MCF 10A (cell line): Measurements from ENCODE around the gene OR51L1. TPM values are rescaled to one million over a fixed set of nuclear protein-coding genes. Genes with fewer than 3 reads are reported as not detected.

Experiments used
- BruUV-seq: library from RNA; stranded (reverse); fragments of 400-500 nt; replicated peaks from 2 replicates; lab custom pipeline; 2021; lab: Mats Ljungman, UMichigan
- CTCF ChIA-PET: fragments of 300-600 bp; sonication (Branson Sonifier 250); formaldehyde crosslinking; extraction: SDS; loops from one replicate; lab custom pipeline; 2021; ENCODE audit warnings: antibody characterized with exemption, inconsistent platforms; lab: Yijun Ruan, JAX
- POLR2A ChIA-PET: fragments of 300-600, 350-650 bp; sonication (Branson Sonifier 250); formaldehyde crosslinking; extraction: SDS; loops from one replicate; lab custom pipeline; 2020; ENCODE audit warnings: antibody characterized with exemption, inconsistent platforms; lab: Yijun Ruan, JAX
- DNase-seq: peaks from one replicate; pipeline ENCODE4 v3.0.0-alpha.2; 2018; ENCODE audit not compliant: unreplicated experiment
- H3K27ac Mint-ChIP-seq: one replicate; pipeline ENCODE4 v1.8.0; 2022; ENCODE audit warnings: mild to moderate bottlenecking, low read depth, mixed read lengths; ENCODE audit not compliant: unreplicated experiment
- H3K27me3 Mint-ChIP-seq: one replicate; pipeline ENCODE4 v1.8.0; 2022; ENCODE audit warnings: mixed read lengths; ENCODE audit not compliant: insufficient read depth, unreplicated experiment
- H3K36me3 Mint-ChIP-seq: one replicate; pipeline ENCODE4 v1.8.0; 2022; ENCODE audit warnings: mild to moderate bottlenecking, moderate library complexity, mixed read lengths; ENCODE audit not compliant: insufficient read depth, unreplicated experiment
- H3K4me1 Mint-ChIP-seq: one replicate; pipeline ENCODE4 v1.8.0; 2022; ENCODE audit warnings: mixed read lengths; ENCODE audit not compliant: insufficient read depth, unreplicated experiment
- H3K4me3 Mint-ChIP-seq: one replicate; pipeline ENCODE4 v1.8.0; 2022; ENCODE audit warnings: mild to moderate bottlenecking, moderate library complexity, mixed read lengths; ENCODE audit not compliant: unreplicated experiment
- H3K9me3 Mint-ChIP-seq: one replicate; pipeline ENCODE4 v1.8.0; 2022; ENCODE audit warnings: mixed read lengths; ENCODE audit not compliant: unreplicated experiment
- CTCF ChIP-seq: fragments of 200-600 bp; IDR thresholded peaks from one replicate; pipeline ENCODE4 v1.8.0; 2022; ENCODE audit warnings: antibody characterized with exemption, mild to moderate bottlenecking; ENCODE audit not compliant: unreplicated experiment
- intact Hi-C: fragments of 100-400 bp; cut with micrococcal nuclease; formaldehyde crosslinking; loops from 2 replicates; pipeline ENCODE4 v1.14.1; 2022
- total RNA-seq: library from RNA; stranded (reverse); gene quantifications from 2 replicates; pipeline ENCODE4 v1.2.3, GENCODE V29; 2022

Gene OR51L1
- total RNA-seq, 1 experiment from 2014 or later = not detected

- TF ChIP-seq CTCF = no peak
- Mint-ChIP-seq H3K4me3 (no peak overlapping the region), H3K27me3 (peaks cover 41% of the 10 kb centered on the region), H3K4me1 (no peaks in the 10 kb centered on the region), H3K36me3 (no peaks in the 10 kb centered on the region), H3K9me3 (peaks cover 7% of the 10 kb centered on the region), H3K27ac (no peak overlapping the region)
- intact Hi-C loops = no loop called here
- no TSS peak for BruUV-seq
- ChIA-PET CTCF (no interaction called here), POLR2A (no interaction called here)
- no peak for DNase-seq
These were observed 12.0 kb upstream of the OR51L1 start for GRCh38 chr11:4982678-4983077.

- H3K36me3 Mint-ChIP-seq = no peaks in the 10 kb centered on the region
- no peak for TF ChIP-seq CTCF
- ChIA-PET POLR2A (no interaction called here), CTCF (no interaction called here)
- H3K4me3 Mint-ChIP-seq = no peak overlapping the region
- H3K9me3 Mint-ChIP-seq = peaks cover 7% of the 10 kb centered on the region
- peaks cover 29% of the 10 kb centered on the region for H3K27me3 Mint-ChIP-seq
- no peak overlapping the region for H3K27ac Mint-ChIP-seq
- BruUV-seq = no TSS peak
- DNase-seq = no peak
- intact Hi-C loops = no loop called here
- no peaks in the 10 kb centered on the region for H3K4me1 Mint-ChIP-seq
These were observed 10.8 kb upstream of the OR51L1 start for GRCh38 chr11:4983841-4984240.

- no peak for TF ChIP-seq CTCF
- Mint-ChIP-seq H3K9me3 (peaks cover 7% of the 10 kb centered on the region), H3K27ac (no peak overlapping the region), H3K4me3 (no peak overlapping the region), H3K4me1 (no peaks in the 10 kb centered on the region), H3K36me3 (no peaks in the 10 kb centered on the region), H3K27me3 (peaks cover 46% of the 10 kb centered on the region)
- ChIA-PET POLR2A (no interaction called here), CTCF (interaction anchor here (1.3 to 3.2 kb wide), 3 partner anchors 13 to 354 kb away, joined by 3 to 27 read pairs (median 4); partner anchors contain the start of gene OR51D1)
- DNase-seq = peak; percentile 11
- BruUV-seq = no TSS peak
- intact Hi-C loops = no loop called here
These were observed 3.6 kb upstream of the OR51L1 start for GRCh38 chr11:4991060-4991459.

- peak; percentile 71 for DNase-seq
- Mint-ChIP-seq H3K36me3 (no peaks in the 10 kb centered on the region), H3K9me3 (no peaks in the 10 kb centered on the region), H3K4me1 (no peaks in the 10 kb centered on the region), H3K4me3 (no peak overlapping the region), H3K27me3 (peaks cover 42% of the 10 kb centered on the region), H3K27ac (no peak overlapping the region)
- peak; percentile 72 for TF ChIP-seq CTCF
- ChIA-PET POLR2A (no interaction called here), CTCF (interaction anchor here (0.6 to 3.4 kb wide), 21 partner anchors 8 to 822 kb away, joined by 3 to 69 read pairs (median 3); partner anchors contain the start of genes OR51D1 and OR51G1)
- no TSS peak for BruUV-seq
- intact Hi-C loops = loop anchor here (1.0 to 2.0 kb wide), 3 partner anchors 367 to 818 kb away; partner anchors contain the start of gene OR51D1
These were observed 10.0 kb downstream of the OR51L1 start for GRCh38 chr11:5004424-5005274.
